Activated T-cell treated with anti-CD3 and anti-CD28 coated beads, Interleukin-2, amount 50 U/mL, for 48 hours (primary cell): ENCODE data around the gene C5.
A peak's percentile ranks its signal among the peaks of the same experiment; 100 is the strongest.
"Not testable (repeated sequence)": the region's sequence is repeated elsewhere in the genome, so short reads cannot be mapped to it uniquely, and the experiment has no call there.

Experiments
- DNase-seq, 2 experiments: peaks; one replicate each; pipeline ENCODE4 v3.0.0-alpha.2; 2020

Gene C5

GRCh38 chr9:121050128-121050988 is at the start of gene C5:
C5 (minus strand) TSS chr9:121050275; CDS start chr9:121050246, 29 bp downstream.
- no peak for DNase-seq

- no peak for DNase-seq
Observed at GRCh38 chr9:121098567-121099198, 48.6 kb upstream of the C5 start.

GRCh38 chr9:121095057-121095456 is 45.0 kb upstream of the C5 start:
- no peak for DNase-seq

GRCh38 chr9:121090743-121091142 is 40.7 kb upstream of the C5 start:
- not testable (repeated sequence) for DNase-seq

GRCh38 chr9:121088576-121088975 is 38.5 kb upstream of the C5 start:
- no peak for DNase-seq

GRCh38 chr9:121085661-121086060 is 35.6 kb upstream of the C5 start:
- DNase-seq, result no peak

GRCh38 chr9:121082075-121082474 is 32.0 kb upstream of the C5 start:
- no peak for DNase-seq

- no peak for DNase-seq
Observed at GRCh38 chr9:121075251-121076036, 25.4 kb upstream of the C5 start.

- DNase-seq, result peak; percentile 95 to 97
Observed at GRCh38 chr9:121074370-121075250, 24.5 kb upstream of the C5 start, which contains the start of gene CNTRL. CNTRL (plus strand) TSS chr9:121074955; CDS start chr9:121088327, 13,372 bp downstream.

- no peak for DNase-seq
Observed at GRCh38 chr9:121073038-121073437, 23.0 kb upstream of the C5 start.

GRCh38 chr9:121071756-121072421 is 21.8 kb upstream of the C5 start:
- DNase-seq, result peak; percentile 30 to 36

- peak in 1 of 2 experiments; percentile 30 for DNase-seq
Observed at GRCh38 chr9:121071370-121071755, 21.3 kb upstream of the C5 start.

GRCh38 chr9:121069396-121069795 is 19.3 kb upstream of the C5 start:
- no peak for DNase-seq

- DNase-seq, result peak; percentile 27 to 34
Observed at GRCh38 chr9:121067640-121068039, 17.6 kb upstream of the C5 start.

GRCh38 chr9:121066850-121067249 is 16.8 kb upstream of the C5 start:
- no peak for DNase-seq

GRCh38 chr9:121059998-121060636 is 10.0 kb upstream of the C5 start:
- no peak for DNase-seq

- no peak for DNase-seq
Observed at GRCh38 chr9:121059513-121059912, 9.4 kb upstream of the C5 start.

GRCh38 chr9:121057821-121058220 is 7.7 kb upstream of the C5 start:
- DNase-seq, result no peak

- DNase-seq, result no peak
Observed at GRCh38 chr9:121055642-121056143, 5.6 kb upstream of the C5 start.

- DNase-seq, result no peak
Observed at GRCh38 chr9:121053544-121053943, 3.5 kb upstream of the C5 start.

GRCh38 chr9:121048618-121049017 is 1.5 kb downstream of the C5 start:
- DNase-seq, result no peak
